SK-N-SH (cell line): Measurements from ENCODE around the gene SP2.

Experiments
- CHD2 ChIP-seq: fragments of 150-350 bp; IDR thresholded peaks from 2 replicates; pipeline ENCODE4 v1.6.1; 2018; ENCODE audit warnings: low read length; ENCODE audit not compliant: partially characterized antibody
- CTCF ChIP-seq: fragments of 200-600 bp; sonication (generic); IDR thresholded peaks from 2 replicates; pipeline ENCODE4 v1.6.1; 2017; ENCODE audit warnings: antibody characterized with exemption, mild to moderate bottlenecking, moderate library complexity
- IRF3 ChIP-seq: fragments of 150-350 bp; IDR thresholded peaks from 2 replicates; pipeline ENCODE4 v1.6.1; 2016; ENCODE audit warnings: mild to moderate bottlenecking, low read depth, low read length
- NFIC ChIP-seq: IDR thresholded peaks from 2 replicates; pipeline ENCODE4 v1.4.0; 2012; ENCODE audit warnings: borderline replicate concordance
- NRF1 ChIP-seq: IDR thresholded peaks from 2 replicates; pipeline ENCODE4 v1.6.1; 2012; ENCODE audit warnings: low read depth, mild to moderate bottlenecking, low read length
- REST ChIP-seq: IDR thresholded peaks from 2 replicates; pipeline ENCODE4 v1.6.1; 2012; ENCODE audit warnings: mild to moderate bottlenecking, low read depth, low read length, moderate library complexity

- TF ChIP-seq REST (no peak), NRF1 (no peak), CTCF (no peak), NFIC (no peak), IRF3 (no peak), CHD2 (no peak)
Measured at GRCh38 chr17:47918991-47919390, 23.0 kb downstream of the SP2 start.
